GM18907 (cell line): ENCODE measurements around the gene TENM3.
A peak's percentile ranks its signal among the peaks of the same experiment; 100 is the strongest.

Experiments used
- ATAC-seq: cut with Tn5 transposase; IDR thresholded peaks from one replicate; pipeline ENCODE4 v1.9.1; 2021; ENCODE audit warnings: mild to moderate bottlenecking, moderate library complexity; ENCODE audit not compliant: unreplicated experiment

The TENM3 gene

GRCh38 chr4:182443070-182443469 is 199.9 kb downstream of the TENM3 start:
- no peak for ATAC-seq

- no peak for ATAC-seq
Measured at GRCh38 chr4:182447767-182448280, 204.6 kb downstream of the TENM3 start.

GRCh38 chr4:182448281-182449151 is 205.3 kb downstream of the TENM3 start:
- peak; percentile 89 for ATAC-seq

- ATAC-seq: no peak
Measured at GRCh38 chr4:182449186-182449929, 206.2 kb downstream of the TENM3 start.

- no peak for ATAC-seq
Measured at GRCh38 chr4:182449930-182450439, 206.8 kb downstream of the TENM3 start.

- ATAC-seq: no peak
Measured at GRCh38 chr4:182451441-182451840, 208.2 kb downstream of the TENM3 start.

GRCh38 chr4:182453830-182454229 is 210.6 kb downstream of the TENM3 start:
- ATAC-seq: no peak

- no peak for ATAC-seq
Measured at GRCh38 chr4:182454440-182455013, 211.3 kb downstream of the TENM3 start.

GRCh38 chr4:182465114-182465513 is 221.9 kb downstream of the TENM3 start:
- ATAC-seq: no peak

- ATAC-seq: no peak
Measured at GRCh38 chr4:182465979-182466378, 222.8 kb downstream of the TENM3 start.

GRCh38 chr4:182470215-182470614 is 227.0 kb downstream of the TENM3 start:
- no peak for ATAC-seq

- no peak for ATAC-seq
Measured at GRCh38 chr4:182475539-182475938, 232.3 kb downstream of the TENM3 start.

- ATAC-seq: peak; percentile 78
Measured at GRCh38 chr4:182478475-182478874, 235.3 kb downstream of the TENM3 start.

- ATAC-seq: no peak
Measured at GRCh38 chr4:182483685-182484084, 240.5 kb downstream of the TENM3 start.

- ATAC-seq: no peak
Measured at GRCh38 chr4:182486881-182487280, 243.7 kb downstream of the TENM3 start.

- no peak for ATAC-seq
Measured at GRCh38 chr4:182488896-182489295, 245.7 kb downstream of the TENM3 start.

- ATAC-seq: no peak
Measured at GRCh38 chr4:182489607-182490006, 246.4 kb downstream of the TENM3 start.

- no peak for ATAC-seq
Measured at GRCh38 chr4:182491719-182492118, 248.5 kb downstream of the TENM3 start.

- ATAC-seq: peak; percentile 66
Measured at GRCh38 chr4:182492423-182492822, 249.2 kb downstream of the TENM3 start.

GRCh38 chr4:182493377-182493776 is 250.2 kb downstream of the TENM3 start:
- ATAC-seq: no peak

- peak; percentile 63 for ATAC-seq
Measured at GRCh38 chr4:182494103-182494502, 250.9 kb downstream of the TENM3 start.
